Stomach (tissue), 8 donors: ENCODE results near the gene DOLK. TPM values are rescaled to one million over a fixed set of nuclear protein-coding genes. Genes with fewer than 3 reads are reported as not detected.

Source experiments
- polyA plus RNA-seq, 3 donors: library from polyadenylated mRNA; stranded (reverse); fragments of 200-250 nt; gene quantifications; one replicate each; pipeline ENCODE4 v1.2.3, GENCODE V29; 2013
- total RNA-seq, 5 donors: library from RNA; depleted of rRNA; stranded (reverse); fragments of >200 nt; gene quantifications; one replicate each; pipeline versions ENCODE4 v1.1.0 to v1.2.3, GENCODE V29; 2014 to 2016
- donor health status: healthy with polysubstance abuse.
- donor health status: Bipolar disorder and iron deficiency.
- donor health status: healthy.

Gene DOLK
- total and polyA plus RNA-seq, 8 donors = 0.58 to 17.1 (median 7.2) TPM

Other genes with a start within 250 kb of the DOLK start
- 10 to 100 TPM in 3 of 5 donors, 1 to 10 TPM in 2; 5.0 to 23.2 (median 13.3) TPM for gene PKN3, start 245.1 kb downstream of the DOLK start, total RNA-seq
- gene PKN3, start 245.1 kb downstream of the DOLK start, polyA plus RNA-seq = 1 to 10 TPM; 5.3 to 8.0 (median 7.7) TPM
- 100 to 1,000 TPM in 1 of 5 donors, 10 to 100 TPM in 2, 1 to 10 TPM in 2; 3.5 to 116 (median 20.0) TPM for gene ZDHHC12, start 223.5 kb downstream of the DOLK start, total RNA-seq
- gene ZDHHC12, start 223.5 kb downstream of the DOLK start, polyA plus RNA-seq = 10 to 100 TPM; 57.1 to 90.5 (median 60.5) TPM
- 100 to 1,000 TPM in 1 of 5 donors, 10 to 100 TPM in 4; 25.5 to 214 (median 68.3) TPM for gene ZER1, start 175.7 kb downstream of the DOLK start, total RNA-seq
- 10 to 100 TPM; 16.3 to 19.2 (median 18.8) TPM for gene ZER1, start 175.7 kb downstream of the DOLK start, polyA plus RNA-seq
- gene TBC1D13, start 160.3 kb downstream of the DOLK start, total RNA-seq = 10 to 100 TPM in 3 of 5 donors, 1 to 10 TPM in 2; 5.8 to 50.6 (median 11.4) TPM
- gene TBC1D13, start 160.3 kb downstream of the DOLK start, polyA plus RNA-seq = 10 to 100 TPM; 11.3 to 13.9 (median 11.6) TPM
- 100 to 1,000 TPM in 1 of 5 donors, 10 to 100 TPM in 2, 1 to 10 TPM in 2; 5.0 to 186 (median 38.5) TPM for gene ENDOG, start 129.1 kb downstream of the DOLK start, total RNA-seq
- gene ENDOG, start 129.1 kb downstream of the DOLK start, polyA plus RNA-seq = 10 to 100 TPM; 22.9 to 32.5 (median 30.4) TPM
- 100 to 1,000 TPM in 1 of 5 donors, 10 to 100 TPM in 4; 11.1 to 104 (median 14.2) TPM for gene SPOUT1, start 117.8 kb downstream of the DOLK start, total RNA-seq
- 10 to 100 TPM; 13.4 to 31.3 (median 29.4) TPM for gene SPOUT1, start 117.8 kb downstream of the DOLK start, polyA plus RNA-seq
- 10 to 100 TPM in 2 of 5 donors, 1 to 10 TPM in 2, under 1 TPM in 1; 0.58 to 25.7 (median 6.1) TPM for gene KYAT1, start 65.7 kb downstream of the DOLK start, total RNA-seq
- gene KYAT1, start 65.7 kb downstream of the DOLK start, polyA plus RNA-seq = 1 to 10 TPM; 4.8 to 7.5 (median 5.3) TPM
- 10 to 100 TPM; 14.7 to 63.7 (median 25.1) TPM for gene LRRC8A, start 65.5 kb downstream of the DOLK start, total RNA-seq
- 10 to 100 TPM; 11.2 to 22.7 (median 13.6) TPM for gene LRRC8A, start 65.5 kb downstream of the DOLK start, polyA plus RNA-seq
- gene PHYHD1, start 26.6 kb downstream of the DOLK start, total RNA-seq = 10 to 100 TPM in 4 of 5 donors, 1 to 10 TPM in 1; 1.4 to 37.3 (median 13.8) TPM
- gene PHYHD1, start 26.6 kb downstream of the DOLK start, polyA plus RNA-seq = 10 to 100 TPM; 43.9 to 55.8 (median 49.1) TPM
- 10 to 100 TPM; 26.3 to 79.9 (median 51.0) TPM for gene NUP188, start 96 bp upstream of the DOLK start, total RNA-seq
- gene NUP188, start 96 bp upstream of the DOLK start, polyA plus RNA-seq = 10 to 100 TPM in 1 of 3 donors, 1 to 10 TPM in 2; 4.4 to 10.1 (median 9.9) TPM
- 100 to 1,000 TPM in 4 of 5 donors, 10 to 100 TPM in 1; 50.5 to 408 (median 138) TPM for gene SH3GLB2, start 80.7 kb upstream of the DOLK start, total RNA-seq
- gene SH3GLB2, start 80.7 kb upstream of the DOLK start, polyA plus RNA-seq = 100 to 1,000 TPM in 2 of 3 donors, 10 to 100 TPM in 1; 58.2 to 113 (median 102) TPM
- gene MIGA2, start 89.0 kb upstream of the DOLK start, total RNA-seq = 100 to 1,000 TPM in 1 of 5 donors, 10 to 100 TPM in 4; 34.5 to 175 (median 49.0) TPM
- gene MIGA2, start 89.0 kb upstream of the DOLK start, polyA plus RNA-seq = 10 to 100 TPM in 2 of 3 donors, 1 to 10 TPM in 1; 9.0 to 28.2 (median 10.4) TPM
- gene DOLPP1, start 133.5 kb upstream of the DOLK start, total RNA-seq = 10 to 100 TPM in 4 of 5 donors, 1 to 10 TPM in 1; 5.5 to 84.0 (median 17.4) TPM
- gene DOLPP1, start 133.5 kb upstream of the DOLK start, polyA plus RNA-seq = 10 to 100 TPM in 1 of 3 donors, 1 to 10 TPM in 2; 3.4 to 11.4 (median 8.3) TPM
- gene CRAT, start 163.2 kb upstream of the DOLK start, total RNA-seq = 10 to 100 TPM; 13.0 to 92.2 (median 49.6) TPM
- 10 to 100 TPM; 25.8 to 28.5 (median 28.1) TPM for gene CRAT, start 163.2 kb upstream of the DOLK start, polyA plus RNA-seq
- 100 to 1,000 TPM in 1 of 5 donors, 10 to 100 TPM in 4; 12.3 to 118 (median 48.8) TPM for gene PTPA, start 163.8 kb upstream of the DOLK start, total RNA-seq
- 100 to 1,000 TPM in 1 of 3 donors, 10 to 100 TPM in 2; 69.2 to 111 (median 77.9) TPM for gene PTPA, start 163.8 kb upstream of the DOLK start, polyA plus RNA-seq
- gene IER5L, start 230.7 kb upstream of the DOLK start, total RNA-seq = 10 to 100 TPM in 1 of 5 donors, 1 to 10 TPM in 4; 2.6 to 30.4 (median 4.5) TPM
- gene IER5L, start 230.7 kb upstream of the DOLK start, polyA plus RNA-seq = 10 to 100 TPM in 2 of 3 donors, 1 to 10 TPM in 1; 7.2 to 25.1 (median 17.0) TPM